Spleen (tissue), 11 donors: Measurements from ENCODE around the gene MYOZ2. TPM values are rescaled to one million over a fixed set of nuclear protein-coding genes. Genes with fewer than 3 reads are reported as not detected.

Source experiments
- DNase-seq: peaks from one replicate; pipeline ENCODE4 v3.0.0-alpha.2; 2020
- H3K27ac ChIP-seq, 8 donors: fragments of 200-600 bp; sonication (generic) in 7 of 8; 1 replicate in 4 of 8; 2 replicates in 4 of 8; pipeline versions ENCODE4 v1.5.0 to v1.8.0; 2016 to 2021; ENCODE audit warnings: inconsistent platforms in 4 of 8, mild to moderate bottlenecking in 4 of 8, moderate library complexity in 1 of 8
- H3K27me3 ChIP-seq, 7 donors: fragments of 200-600 bp; sonication (generic) in 6 of 7; replicated peaks in 1 of 7; 1 replicate in 4 of 7; 2 replicates in 3 of 7; pipeline versions ENCODE4 v1.5.0 to v1.8.0; 2016 to 2021; ENCODE audit warnings: inconsistent platforms in 3 of 7, mild to moderate bottlenecking in 1 of 7
- H3K36me3 ChIP-seq, 6 donors: fragments of 200-600 bp; sonication (generic) in 5 of 6; 1 replicate in 4 of 6; 2 replicates in 2 of 6; pipeline versions ENCODE4 v1.5.0 to v1.8.0; 2016 to 2021; ENCODE audit warnings: inconsistent platforms in 2 of 6
- H3K4me1 ChIP-seq, 6 donors: fragments of 200-600 bp; sonication (generic) in 5 of 6; 1 replicate in 3 of 6; 2 replicates in 3 of 6; pipeline versions ENCODE4 v1.5.0 to v1.8.0; 2016 to 2021; ENCODE audit warnings: inconsistent platforms in 3 of 6
- H3K4me3 ChIP-seq, 8 donors: fragments of 200-600 bp; sonication (generic) in 7 of 8; 1 replicate in 4 of 8; 2 replicates in 4 of 8; pipeline versions ENCODE4 v1.5.0 to v1.8.0; 2016 to 2021; ENCODE audit warnings: inconsistent platforms in 4 of 8, mild to moderate bottlenecking in 4 of 8, moderate library complexity in 2 of 8
- H3K9me3 ChIP-seq, 8 donors: fragments of 200-600 bp; sonication (generic) in 7 of 8; 1 replicate in 4 of 8; 2 replicates in 4 of 8; pipeline versions ENCODE4 v1.5.0 to v1.8.0; 2016 to 2021; ENCODE audit warnings: inconsistent platforms in 4 of 8
- CTCF ChIP-seq, 11 experiments: fragments of 200-600 bp in 7 of 11; fragments of 450-650 bp in 4 of 11; sonication (generic) in 4 of 11; IDR thresholded peaks in 8 of 11; conservative IDR thresholded peaks in 3 of 11; 1 replicate in 7 of 11; 2 replicates in 4 of 11; pipeline versions ENCODE4 v1.4.0 to v1.8.0; 2016 to 2021; ENCODE audit warnings: antibody characterized with exemption in 11 of 11, inconsistent platforms in 4 of 11, mild to moderate bottlenecking in 1 of 11
- POLR2A ChIP-seq, 3 donors: fragments of 450-650 bp; IDR thresholded peaks; one replicate each; pipeline ENCODE4 v1.5.1; 2017; ENCODE audit warnings: antibody characterized with exemption in 3 of 3, mild to moderate bottlenecking in 1 of 3
- POLR2AphosphoS5 ChIP-seq, 3 donors: sonication (generic); formaldehyde crosslinking; IDR thresholded peaks; one replicate each; pipeline ENCODE4 v1.5.1; 2017; ENCODE audit warnings: antibody characterized with exemption in 3 of 3
- whole genome bisulfite sequencing, 5 donors: extraction: QIAGEN DNeasy Blood & Tissue Kit in 3 of 5; methylation state at CpG; one replicate each; pipeline versions ENCODE4 v1.1.5 to v1.1.7; 2013 to 2018; 5-methylcytosine and 5-hydroxymethylcytosine counted together
- intact Hi-C: fragments of 100-400 bp; cut with DNase I; formaldehyde crosslinking; loops from one replicate; pipeline ENCODE4 v1.15.0; 2023; ENCODE audit warnings: low total_unique reads
- polyA plus RNA-seq, 3 donors: library from polyadenylated mRNA; stranded (reverse); fragments of 200-250 nt; gene quantifications; one replicate each; pipeline ENCODE4 v1.2.1, GENCODE V29; 2013
- total RNA-seq, 7 donors: library from RNA; depleted of rRNA in 3 of 7; stranded (reverse); fragments of >200 nt in 3 of 7; fragmentation: NEBNext Ultra II Directional in 4 of 7; extraction: Animal tissue kit (Norgen Biotek cat#: 25700) in 4 of 7; gene quantifications; one replicate each; pipeline versions ENCODE4 v1.1.0 to v1.2.1, GENCODE V29; 2016 to 2021
- donor health status: healthy with polysubstance abuse.
- donor health status: DM: no; HTN: no; CAD: no; lungs with moderate emphysema.
- donor health status: DM: no; HTN: no; CAD: no.
- donor health status: Bipolar disorder and iron deficiency.
- donor health status: healthy.
- donor health status: DM: no; HTN: no; CAD: no.
- donor health status: DM: yes; HTN: yes; CAD: no.

The MYOZ2 gene
- total and polyA plus RNA-seq, 10 donors: 0.26 to 0.54 (median 0.41) TPM; not detected in 1

GRCh38 chr4:119097282-119097900 is 38.2 kb upstream of the MYOZ2 start:
- Histone ChIP-seq H3K4me3 (no peak overlapping the region), H3K27me3 (peaks cover 0 to 3% (median 0%) of the 10 kb centered on the region in 7 donors), H3K27ac (no peak overlapping the region), H3K36me3 (no peaks in the 10 kb centered on the region), H3K4me1 (peaks cover 0 to 5% (median 0%) of the 10 kb centered on the region in 6 donors), H3K9me3 (no peaks in the 10 kb centered on the region)
- TF ChIP-seq POLR2A (IDR thresholded peaks at IDR 0.05) (no peak), CTCF (IDR thresholded peaks at IDR 0.05 in 8 of 11, conservative IDR thresholded peaks at IDR 0.05 in 3 of 11) (no peak), POLR2AphosphoS5 (IDR thresholded peaks at IDR 0.05) (no peak)
- DNase-seq: no peak
- intact Hi-C loops: no loop called here
- WGBS, 5 donors: 90 to 94% (median 94%) methylated on average over 2 of the region's 2 CpGs

GRCh38 chr4:119098306-119098705 is 37.3 kb upstream of the MYOZ2 start:
- H3K27ac ChIP-seq: no peak overlapping the region
- no peak overlapping the region for H3K4me3 ChIP-seq
- intact Hi-C loops: no loop called here
- no peaks in the 10 kb centered on the region for H3K36me3 ChIP-seq
- WGBS, 5 donors: 92 to 100% (median 96%) methylated on average over 1 of the region's 1 CpG
- no peak for TF ChIP-seq POLR2A (IDR thresholded peaks at IDR 0.05)
- TF ChIP-seq POLR2AphosphoS5 (IDR thresholded peaks at IDR 0.05): no peak
- TF ChIP-seq CTCF (IDR thresholded peaks at IDR 0.05 in 8 of 11, conservative IDR thresholded peaks at IDR 0.05 in 3 of 11): no peak
- peaks cover 0 to 5% (median 0%) of the 10 kb centered on the region in 6 donors for H3K4me1 ChIP-seq
- H3K27me3 ChIP-seq: peaks cover 0 to 3% (median 0%) of the 10 kb centered on the region in 7 donors
- H3K9me3 ChIP-seq: no peaks in the 10 kb centered on the region
- DNase-seq: no peak

GRCh38 chr4:119099227-119099810 is 36.3 kb upstream of the MYOZ2 start:
- H3K27ac ChIP-seq: peak overlapping the region in 1 of 8 donors; percentile 9
- TF ChIP-seq CTCF (IDR thresholded peaks at IDR 0.05 in 8 of 11, conservative IDR thresholded peaks at IDR 0.05 in 3 of 11) (no peak), POLR2A (IDR thresholded peaks at IDR 0.05) (no peak), POLR2AphosphoS5 (IDR thresholded peaks at IDR 0.05) (no peak)
- no peak for DNase-seq

GRCh38 chr4:119100655-119101054 is 35.0 kb upstream of the MYOZ2 start:
- H3K27me3 ChIP-seq: peaks cover 0 to 3% (median 0%) of the 10 kb centered on the region in 7 donors
- WGBS, 5 donors: 0 to 87% (median 43%) methylated on average over 1 of the region's 1 CpG
- no peak overlapping the region for H3K27ac ChIP-seq

More at GRCh38 chr4:119099227-119099810, 36.3 kb upstream of the MYOZ2 start:
- peaks cover 0 to 3% (median 0%) of the 10 kb centered on the region in 7 donors for H3K27me3 ChIP-seq
- intact Hi-C loops: no loop called here
- WGBS, 5 donors: 0 to 58% (median 24%) methylated on average over 1 of the region's 1 CpG
- no peaks in the 10 kb centered on the region for H3K9me3 ChIP-seq
- H3K4me3 ChIP-seq: no peak overlapping the region
- peaks cover 0 to 5% (median 0%) of the 10 kb centered on the region in 6 donors for H3K4me1 ChIP-seq
- H3K36me3 ChIP-seq: no peaks in the 10 kb centered on the region

More at GRCh38 chr4:119100655-119101054, 35.0 kb upstream of the MYOZ2 start:
- Histone ChIP-seq H3K36me3 (no peaks in the 10 kb centered on the region), H3K4me3 (no peak overlapping the region), H3K9me3 (no peaks in the 10 kb centered on the region), H3K4me1 (peaks cover 0 to 8% (median 4%) of the 10 kb centered on the region in 6 donors)
- intact Hi-C loops: no loop called here
- TF ChIP-seq POLR2AphosphoS5 (IDR thresholded peaks at IDR 0.05) (no peak), CTCF (IDR thresholded peaks at IDR 0.05 in 8 of 11, conservative IDR thresholded peaks at IDR 0.05 in 3 of 11) (no peak), POLR2A (IDR thresholded peaks at IDR 0.05) (no peak)
- DNase-seq: no peak
